IMR-90 (cell line): ENCODE measurements around the gene CYP2D6. TPM values are rescaled to one million over a fixed set of nuclear protein-coding genes. Genes with fewer than 3 reads are reported as not detected.
"Not testable (repeated sequence)": the region's sequence is repeated elsewhere in the genome, so short reads cannot be mapped to it uniquely, and the experiment has no call there.

Source experiments
- ATAC-seq: fragments of 200-7000 bp; cut with Tn5 transposase; 2 replicates; pipeline ENCODE4 v1.9.1; 2020; ENCODE audit warnings: low read depth, mild to moderate bottlenecking, moderate library complexity
- Bru-seq: library from RNA; stranded (reverse); fragments of 400-500 nt; gene quantifications from one replicate; lab custom pipeline; 2021; lab: Mats Ljungman, UMichigan
- BruChase-seq, 2 experiments: library from RNA; stranded (reverse); fragments of 400-500 nt; gene quantifications; one replicate each; lab custom pipeline; 2021; lab: Mats Ljungman, UMichigan
- BruUV-seq: library from RNA; stranded (reverse); fragments of 400-500 nt; replicated peaks from 2 replicates; lab custom pipeline; 2021; lab: Mats Ljungman, UMichigan
- CTCF ChIA-PET: fragments of 300-600 bp; formaldehyde crosslinking; extraction: SDS; loops from one replicate; lab custom pipeline; 2021; ENCODE audit warnings: antibody characterized with exemption; lab: Yijun Ruan, JAX
- POLR2A ChIA-PET: fragments of 300-600 bp; sonication (Branson Sonifier 250); formaldehyde crosslinking; loops from one replicate; lab custom pipeline; 2022; ENCODE audit warnings: antibody characterized with exemption; ENCODE audit not compliant: unreplicated experiment; lab: Charles Lee
- DNase-seq: peaks from one replicate; pipeline ENCODE4 v3.0.0; 2013
- H2AFZ ChIP-seq: replicated peaks from 2 replicates; pipeline ENCODE3; 2013; ENCODE audit warnings: low read length, mild to moderate bottlenecking; ENCODE audit not compliant: poor library complexity
- H2AK5ac ChIP-seq: 2 replicates; pipeline ENCODE4 v1.6.1; 2013; ENCODE audit warnings: low read depth, low read length, inconsistent platforms
- H2AK9ac ChIP-seq: replicated peaks from 2 replicates; pipeline ENCODE3; 2013; ENCODE audit warnings: mild to moderate bottlenecking, low read depth, low read length, moderate library complexity; ENCODE audit not compliant: poor library complexity
- H2BK120ac ChIP-seq: 2 replicates; pipeline ENCODE4 v1.6.1; 2013; ENCODE audit warnings: low read depth, low read length, inconsistent platforms
- H2BK15ac ChIP-seq: 3 replicates; pipeline ENCODE4 v1.6.1; 2013; ENCODE audit warnings: low read depth, low read length, inconsistent platforms
- H2BK20ac ChIP-seq: 2 replicates; pipeline ENCODE4 v1.6.1; 2013; ENCODE audit warnings: low read depth, mild to moderate bottlenecking, inconsistent platforms, low read length, moderate library complexity
- H2BK5ac ChIP-seq: 2 replicates; pipeline ENCODE4 v1.6.1; 2013; ENCODE audit warnings: mild to moderate bottlenecking, low read depth, low read length, inconsistent platforms; ENCODE audit not compliant: poor library complexity, severe bottlenecking
- H3K14ac ChIP-seq: replicated peaks from 2 replicates; pipeline ENCODE4 v1.6.1; 2013; ENCODE audit warnings: low read depth, low read length, inconsistent platforms
- H3K18ac ChIP-seq: 2 replicates; pipeline ENCODE4 v1.6.1; 2013; ENCODE audit warnings: low read depth, low read length, control low read depth
- H3K23ac ChIP-seq: 2 replicates; pipeline ENCODE4 v1.6.1; 2013; ENCODE audit warnings: low read depth, low read length, inconsistent platforms
- H3K27ac ChIP-seq: 2 replicates; pipeline ENCODE4 v1.5.1; 2013; ENCODE audit warnings: mild to moderate bottlenecking, control low read depth, low read length; ENCODE audit not compliant: insufficient read depth
- H3K27me3 ChIP-seq: 2 replicates; pipeline ENCODE4 v1.6.1; 2013; ENCODE audit warnings: low read length; ENCODE audit not compliant: control insufficient read depth, insufficient read depth
- H3K36me3 ChIP-seq: 2 replicates; pipeline ENCODE4 v1.6.1; 2013; ENCODE audit warnings: low read length, mixed read lengths; ENCODE audit not compliant: control insufficient read depth, insufficient read depth
- H3K4ac ChIP-seq: 2 replicates; pipeline ENCODE4 v1.6.1; 2013; ENCODE audit warnings: low read depth, low read length, inconsistent platforms
- H3K4me1 ChIP-seq: 2 replicates; pipeline ENCODE4 v1.6.1; 2013; ENCODE audit warnings: low read length, mixed read lengths; ENCODE audit not compliant: control insufficient read depth, insufficient read depth
- H3K4me2 ChIP-seq: 2 replicates; pipeline ENCODE4 v1.6.1; 2013; ENCODE audit warnings: low read depth, mild to moderate bottlenecking, control low read depth, low read length, moderate library complexity
- H3K4me3 ChIP-seq: 2 replicates; pipeline ENCODE4 v1.5.1; 2013; ENCODE audit warnings: low read depth, mild to moderate bottlenecking, control low read depth, low read length, moderate library complexity; ENCODE audit not compliant: insufficient read depth
- H3K56ac ChIP-seq: 2 replicates; pipeline ENCODE4 v1.6.1; 2013; ENCODE audit warnings: low read length, inconsistent platforms; ENCODE audit not compliant: insufficient read depth; ENCODE audit errors: extremely low read depth
- H3K79me1 ChIP-seq, 2 experiments: 2 replicates each; pipeline ENCODE4 v1.6.1; 2013; ENCODE audit warnings: low read length in 2 of 2, inconsistent platforms in 1 of 2, low read depth in 1 of 2
- H3K9ac ChIP-seq: 2 replicates; pipeline ENCODE4 v1.6.1; 2013; ENCODE audit warnings: low read depth, low read length, control low read depth
- H3K9me1 ChIP-seq: 2 replicates; pipeline ENCODE4 v1.6.1; 2013; ENCODE audit warnings: low read length, inconsistent platforms; ENCODE audit not compliant: insufficient read depth
- H3K9me3 ChIP-seq: 2 replicates; pipeline ENCODE4 v1.6.1; 2013; ENCODE audit warnings: low read length; ENCODE audit not compliant: control insufficient read depth, insufficient read depth
- H4K20me1 ChIP-seq: 2 replicates; pipeline ENCODE4 v1.6.1; 2013; ENCODE audit warnings: low read length, inconsistent platforms; ENCODE audit not compliant: insufficient read depth
- H4K5ac ChIP-seq: 2 replicates; pipeline ENCODE4 v1.6.1; 2013; ENCODE audit warnings: mild to moderate bottlenecking, low read depth, low read length, control low read depth
- H4K8ac ChIP-seq, 2 experiments: 2 replicates each; pipeline ENCODE4 v1.6.1; 2013; ENCODE audit warnings: low read depth in 2 of 2, low read length in 2 of 2, control low read depth in 1 of 2, inconsistent platforms in 1 of 2
- H4K91ac ChIP-seq: 2 replicates; pipeline ENCODE4 v1.6.1; 2013; ENCODE audit warnings: low read depth, low read length, inconsistent platforms; ENCODE audit not compliant: insufficient read depth
- WGBS, 2 experiments: methylation state at CpG; one replicate each; pipeline versions ENCODE4 v1.1.5 to v1.1.7; 2013; ENCODE audit warnings: missing lambda C conversion rate in 2 of 2; ENCODE audit not compliant: insufficient read length in 1 of 2; ENCODE audit errors: extremely low coverage in 2 of 2; 5-methylcytosine and 5-hydroxymethylcytosine counted together
- dilution Hi-C: fragments of 300-500 bp; cut with HindIII; formaldehyde crosslinking; loops from one replicate; pipeline ENCODE4 v1.14.3; 2018; ENCODE audit warnings: low sequenced_read_pairs; ENCODE audit not compliant: unreplicated experiment
- in situ Hi-C: fragments of 300-500 bp; cut with MboI; formaldehyde crosslinking; loops from 3 replicates; pipeline ENCODE4 v1.14.3; 2019; ENCODE audit warnings: low sequenced_read_pairs, inconsistent platforms, mixed read lengths
- intact Hi-C: fragments of 100-400 bp; cut with micrococcal nuclease; formaldehyde crosslinking; loops from 2 replicates; pipeline ENCODE4 v1.10.0; 2022
- long read RNA-seq: library from polyadenylated mRNA; unstranded; transcript quantifications from one replicate; pipeline ENCODE4 v2.0.0, GENCODE V29; 2021; ENCODE audit not compliant: unreplicated experiment
- polyA plus RNA-seq, 3 experiments: library from polyadenylated mRNA; depleted of rRNA; stranded (reverse); fragments of >200 nt; gene quantifications; 2 replicates each; pipeline ENCODE4 v1.2.3, GENCODE V29; 2012; ENCODE audit warnings: low replicate concordance in 1 of 3
- total RNA-seq: library from RNA; depleted of rRNA; stranded (reverse); fragments of >200 nt; gene quantifications from 2 replicates; pipeline ENCODE4 v1.2.3, GENCODE V29; 2012; rRNA removed

The CYP2D6 gene
- total RNA-seq = under 0.01 TPM in 2 replicates
- 0.24 TPM in 2 replicates for polyA plus RNA-seq (2012; rRNA removed)
- 0.07 TPM in 1 of 2 replicates, not detected in the other for polyA plus RNA-seq (2012; cell fraction: cytosol; rRNA removed)
- polyA plus RNA-seq (2012; cell fraction: nucleus; rRNA removed; ENCODE audit: low replicate concordance) = 4.5 and 8.7 TPM in 2 replicates
- Bru-seq, nascent RNA = percentile 21 among the genes with signal in this experiment
- BruChase-seq, experiment 1, labeled RNA remaining after a 6-hour chase = percentile 22 among the genes with signal in this experiment
- BruChase-seq, experiment 2, labeled RNA remaining after a 2-hour chase = percentile 20 among the genes with signal in this experiment
- long read RNA-seq = 0 reads

DNA sequence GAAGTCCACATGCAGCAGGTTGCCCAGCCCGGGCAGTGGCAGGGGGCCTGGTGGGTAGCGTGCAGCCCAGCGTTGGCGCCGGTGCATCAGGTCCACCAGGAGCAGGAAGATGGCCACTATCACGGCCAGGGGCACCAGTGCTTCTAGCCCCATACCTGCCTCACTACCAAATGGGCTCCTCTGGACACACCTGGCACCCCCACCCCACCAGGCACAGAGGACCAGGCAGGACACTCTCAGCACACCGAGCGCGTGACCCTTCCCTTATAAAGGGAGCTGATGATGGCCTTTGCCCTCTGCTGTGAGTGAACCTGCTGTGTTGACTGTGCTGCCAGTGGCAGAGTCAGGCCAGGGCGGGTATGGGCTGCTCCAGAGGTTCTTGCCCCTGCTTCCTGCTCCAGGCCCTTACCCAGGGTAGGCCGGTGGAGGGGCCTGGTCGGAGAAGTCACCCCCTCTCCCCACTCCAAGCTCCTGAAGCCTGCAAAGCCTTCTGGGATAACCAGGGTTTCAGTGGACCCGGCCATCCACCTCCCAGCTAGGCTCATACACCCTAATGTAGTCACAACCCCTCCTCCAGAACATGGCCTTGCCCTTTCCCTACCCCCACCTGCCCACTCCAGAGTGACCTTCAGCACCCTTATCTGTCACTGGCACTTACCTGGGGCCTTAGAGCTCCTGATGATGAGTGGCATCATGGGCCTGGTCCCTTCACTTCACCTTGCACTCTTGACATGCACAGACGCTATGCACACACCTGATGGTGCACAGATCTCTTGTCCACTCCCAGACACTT, at the start of gene CYP2D6:
Gene CYP2D6 (minus strand): TSS at position 172 of the 793 bp plus-strand sequence. CDS start 19 bp downstream, at position 153.
- H3K9me3 ChIP-seq, H4K5ac ChIP-seq, H3K14ac ChIP-seq, H3K27ac ChIP-seq, H3K23ac ChIP-seq, H4K8ac ChIP-seq, POLR2A ChIA-PET, H3K36me3 ChIP-seq, H3K4me2 ChIP-seq, H3K4me1 ChIP-seq, H2BK120ac ChIP-seq, H3K9ac ChIP-seq, H3K4ac ChIP-seq, BruUV-seq, H2AFZ ChIP-seq, H2BK15ac ChIP-seq, dilution Hi-C loops, H3K9me1 ChIP-seq, DNase-seq, H3K18ac ChIP-seq, H2AK5ac ChIP-seq, H3K27me3 ChIP-seq, H4K20me1 ChIP-seq, H2BK5ac ChIP-seq, H2BK20ac ChIP-seq, ATAC-seq, H3K56ac ChIP-seq, intact Hi-C loops, CTCF ChIA-PET, H4K91ac ChIP-seq, H3K79me1 ChIP-seq, H2AK9ac ChIP-seq, in situ Hi-C loops, H3K4me3 ChIP-seq: not testable (repeated sequence)
- WGBS, 2 experiments = no CpG with 5 or more reads among the region's 14 CpGs
